Measurements from ENCODE around the gene TRAK1.

TRAK1 gene

DNA sequence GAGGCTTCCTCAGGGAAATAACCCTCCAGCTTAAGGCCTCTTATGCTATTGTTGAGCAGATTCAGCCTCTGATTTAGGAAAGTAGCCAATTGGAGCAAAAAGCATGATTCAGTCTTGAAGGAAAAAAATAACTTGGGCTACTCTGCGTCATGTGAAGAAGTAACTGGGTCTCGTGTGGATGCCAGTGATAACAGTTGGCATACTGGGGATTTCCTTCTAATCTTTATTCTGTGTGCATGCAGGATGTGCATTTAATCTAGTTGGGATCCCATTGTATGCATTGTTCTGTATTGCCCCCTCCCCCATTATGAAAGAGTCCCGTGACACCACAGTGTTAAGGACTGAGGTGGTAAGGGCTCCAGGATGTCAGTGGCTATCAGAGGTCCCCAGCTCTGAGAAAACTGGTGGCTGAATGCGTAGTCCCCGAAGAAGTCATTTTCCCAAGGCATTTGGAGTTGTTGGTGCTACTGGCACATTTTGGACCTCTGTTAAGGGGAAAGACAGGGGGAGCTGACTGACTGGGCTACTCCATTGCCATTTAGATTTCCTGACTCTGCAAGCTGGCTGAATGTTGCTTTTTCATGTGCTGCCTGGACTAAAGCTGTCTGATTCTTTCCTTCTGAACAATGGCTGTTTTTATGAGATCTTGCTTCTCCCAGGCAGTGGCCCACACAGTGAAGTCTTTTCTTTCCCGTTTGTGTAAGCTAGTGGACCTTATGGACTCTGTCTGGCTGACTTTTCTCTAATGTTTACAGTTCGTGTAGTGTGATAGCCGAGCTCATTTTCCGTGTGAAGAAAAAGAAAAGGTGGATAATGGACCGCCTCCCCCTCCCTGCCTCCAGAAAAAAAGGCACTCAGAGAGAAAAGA lies 38.4 kb upstream of the TRAK1 start:
- WGBS (ENCODE audit: extremely low coverage, insufficient coverage, insufficient read length) = no CpG with 5 or more reads among the region's 10 CpGs
- Histone ChIP-seq H2BK12ac (ENCODE audit: low read length) (peak overlapping the region; percentile 32), H3K18ac (ENCODE audit: low read length) (no peak overlapping the region), H3K4me3 (ENCODE audit: low read depth, low read length) (no peak overlapping the region), H3K79me1 (ENCODE audit: low read length) (peaks cover 4% of the 10 kb centered on the region), H4K8ac (ENCODE audit: low read depth, low read length) (no peak overlapping the region), H3K14ac (ENCODE audit: low read length) (peak overlapping the region; percentile 29), H4K12ac (ENCODE audit: low read depth, low read length) (no peak overlapping the region), H3K23ac (ENCODE audit: low read length) (no peak overlapping the region), H2AK5ac (ENCODE audit: low read length) (no peak overlapping the region), H3K4me1 (ENCODE audit: control insufficient read depth in 1 of 2, insufficient read depth in 2 of 2, low read length in 2 of 2) (peaks cover 15 to 25% of the 10 kb centered on the region in 2 experiments), H2AFZ (ENCODE audit: insufficient read depth, low read length, poor library complexity) (no peak overlapping the region), H3K9ac (ENCODE audit: low read length) (no peak overlapping the region), H2BK5ac (ENCODE audit: low read depth, low read length, poor library complexity) (peak overlapping the region; percentile 26), H3K79me2 (ENCODE audit: control insufficient read depth, insufficient read depth, low read length, poor library complexity) (peaks cover 5% of the 10 kb centered on the region), H3K36me3 (ENCODE audit: control insufficient read depth in 1 of 2, insufficient read depth in 2 of 2, low read length in 2 of 2) (peaks cover 0 to 1% of the 10 kb centered on the region in 2 experiments), H3K27ac (ENCODE audit: low read depth, low read length) (peak overlapping the region; percentile 30), H3K4ac (ENCODE audit: low read depth, low read length) (no peak overlapping the region), H2BK120ac (ENCODE audit: insufficient read depth, low read length, poor library complexity) (peak overlapping the region; percentile 39), H3K27me3 (ENCODE audit: insufficient read depth, low read length) (no peaks in the 10 kb centered on the region), H3K9me3 (ENCODE audit: insufficient read depth, low read depth, low read length) (no peaks in the 10 kb centered on the region), H4K91ac (ENCODE audit: low read depth, low read length) (peak overlapping the region; percentile 29), H3K4me2 (ENCODE audit: low read length) (no peak overlapping the region)
- no peak for DNase-seq

DNA sequence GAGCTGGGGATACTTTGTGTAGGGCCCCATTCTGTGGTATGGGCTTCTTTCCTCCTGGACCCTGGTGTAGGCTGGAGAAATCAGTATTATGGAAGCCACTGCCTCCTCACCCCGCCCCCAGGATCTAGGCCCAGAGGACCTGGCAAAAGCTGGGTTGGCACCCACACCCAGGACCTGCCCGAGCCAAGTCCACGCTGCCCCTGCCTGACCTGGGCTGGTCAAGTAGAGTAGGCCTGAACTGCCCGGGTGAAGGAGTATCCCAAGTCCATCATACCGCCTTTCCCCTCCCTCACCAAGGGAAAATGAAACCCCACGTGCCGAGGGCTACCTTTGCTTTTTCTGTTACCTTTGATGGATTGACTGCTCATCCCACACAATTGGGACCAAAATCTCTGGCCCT lies 37.7 kb upstream of the TRAK1 start:
- H2AFZ ChIP-seq (ENCODE audit: insufficient read depth, low read length, poor library complexity) = no peak overlapping the region
- no peaks in the 10 kb centered on the region for H3K27me3 ChIP-seq (ENCODE audit: insufficient read depth, low read length)
- H3K23ac ChIP-seq (ENCODE audit: low read length) = no peak overlapping the region
- peak overlapping the region; percentile 42 for H3K27ac ChIP-seq (ENCODE audit: low read depth, low read length)
- H3K9ac ChIP-seq (ENCODE audit: low read length) = no peak overlapping the region
- no peak overlapping the region for H4K8ac ChIP-seq (ENCODE audit: low read depth, low read length)
- peak overlapping the region; percentile 12 for H3K18ac ChIP-seq (ENCODE audit: low read length)
- H2BK12ac ChIP-seq (ENCODE audit: low read length) = peak overlapping the region; percentile 75
- peak overlapping the region; percentile 77 for H3K4ac ChIP-seq (ENCODE audit: low read depth, low read length)
- H4K12ac ChIP-seq (ENCODE audit: low read depth, low read length) = no peak overlapping the region
- H4K91ac ChIP-seq (ENCODE audit: low read depth, low read length) = peak overlapping the region; percentile 16
- peak overlapping the region; percentile 79 for H2AK5ac ChIP-seq (ENCODE audit: low read length)
- peak overlapping the region; percentile 5 for H3K14ac ChIP-seq (ENCODE audit: low read length)
- no peaks in the 10 kb centered on the region for H3K9me3 ChIP-seq (ENCODE audit: insufficient read depth, low read depth, low read length)
- H3K36me3 ChIP-seq (ENCODE audit: control insufficient read depth in 1 of 2, insufficient read depth in 2 of 2, low read length in 2 of 2) = peaks cover 0 to 3% of the 10 kb centered on the region in 2 experiments
- WGBS (ENCODE audit: extremely low coverage, insufficient coverage, insufficient read length) = no CpG with 5 or more reads among the region's 7 CpGs
- no peak overlapping the region for H3K4me3 ChIP-seq (ENCODE audit: low read depth, low read length)
- peaks cover 5% of the 10 kb centered on the region for H3K79me2 ChIP-seq (ENCODE audit: control insufficient read depth, insufficient read depth, low read length, poor library complexity)
- H2BK120ac ChIP-seq (ENCODE audit: insufficient read depth, low read length, poor library complexity) = no peak overlapping the region
- DNase-seq = no peak
- peak overlapping the region; percentile 0 for H2BK5ac ChIP-seq (ENCODE audit: low read depth, low read length, poor library complexity)
- H3K4me1 ChIP-seq (ENCODE audit: control insufficient read depth in 1 of 2, insufficient read depth in 2 of 2, low read length in 2 of 2) = peaks cover 15 to 25% of the 10 kb centered on the region in 2 experiments
- H3K4me2 ChIP-seq (ENCODE audit: low read length) = no peak overlapping the region
- H3K79me1 ChIP-seq (ENCODE audit: low read length) = peaks cover 4% of the 10 kb centered on the region

DNA sequence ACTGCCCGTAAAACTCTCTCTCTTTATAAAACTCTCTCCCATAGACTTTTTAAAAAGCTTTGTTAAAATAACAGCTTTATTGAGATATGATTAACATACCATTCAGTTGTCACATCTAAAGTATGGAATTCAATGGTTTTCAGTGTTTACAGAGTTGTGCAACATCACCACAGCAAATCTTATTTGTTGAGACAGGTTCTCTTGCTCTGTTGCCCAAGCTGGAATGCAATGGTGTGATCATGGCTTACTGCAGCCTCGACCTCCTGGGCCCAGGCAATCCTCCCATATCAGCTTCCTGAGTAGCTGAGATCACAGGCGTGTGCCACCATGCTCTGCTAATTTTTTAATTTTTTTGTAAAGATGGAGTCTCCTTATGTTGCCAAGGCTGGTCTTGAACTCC lies 35.9 kb upstream of the TRAK1 start:
- peak; percentile 65 to 84 for DNase-seq
- Histone ChIP-seq H2BK120ac (ENCODE audit: insufficient read depth, low read length, poor library complexity) (no peak overlapping the region), H2AK5ac (ENCODE audit: low read length) (no peak overlapping the region), H4K8ac (ENCODE audit: low read depth, low read length) (no peak overlapping the region), H3K36me3 (ENCODE audit: control insufficient read depth in 1 of 2, insufficient read depth in 2 of 2, low read length in 2 of 2) (peaks cover 0 to 3% of the 10 kb centered on the region in 2 experiments), H3K4me2 (ENCODE audit: low read length) (no peak overlapping the region), H3K27me3 (ENCODE audit: insufficient read depth, low read length) (no peaks in the 10 kb centered on the region), H3K14ac (ENCODE audit: low read length) (no peak overlapping the region), H3K9me3 (ENCODE audit: insufficient read depth, low read depth, low read length) (no peaks in the 10 kb centered on the region), H3K27ac (ENCODE audit: low read depth, low read length) (no peak overlapping the region), H3K4me1 (ENCODE audit: control insufficient read depth in 1 of 2, insufficient read depth in 2 of 2, low read length in 2 of 2) (peaks cover 15 to 25% of the 10 kb centered on the region in 2 experiments), H2AFZ (ENCODE audit: insufficient read depth, low read length, poor library complexity) (no peak overlapping the region), H3K79me2 (ENCODE audit: control insufficient read depth, insufficient read depth, low read length, poor library complexity) (peaks cover 5% of the 10 kb centered on the region), H4K12ac (ENCODE audit: low read depth, low read length) (no peak overlapping the region), H3K9ac (ENCODE audit: low read length) (no peak overlapping the region), H2BK12ac (ENCODE audit: low read length) (no peak overlapping the region), H3K4ac (ENCODE audit: low read depth, low read length) (peak overlapping the region; percentile 29), H2BK5ac (ENCODE audit: low read depth, low read length, poor library complexity) (no peak overlapping the region), H3K79me1 (ENCODE audit: low read length) (peaks cover 4% of the 10 kb centered on the region), H4K91ac (ENCODE audit: low read depth, low read length) (no peak overlapping the region), H3K4me3 (ENCODE audit: low read depth, low read length) (no peak overlapping the region), H3K23ac (ENCODE audit: low read length) (no peak overlapping the region), H3K18ac (ENCODE audit: low read length) (no peak overlapping the region)
- no CpG with 5 or more reads among the region's 3 CpGs for WGBS (ENCODE audit: extremely low coverage, insufficient coverage, insufficient read length)

DNA sequence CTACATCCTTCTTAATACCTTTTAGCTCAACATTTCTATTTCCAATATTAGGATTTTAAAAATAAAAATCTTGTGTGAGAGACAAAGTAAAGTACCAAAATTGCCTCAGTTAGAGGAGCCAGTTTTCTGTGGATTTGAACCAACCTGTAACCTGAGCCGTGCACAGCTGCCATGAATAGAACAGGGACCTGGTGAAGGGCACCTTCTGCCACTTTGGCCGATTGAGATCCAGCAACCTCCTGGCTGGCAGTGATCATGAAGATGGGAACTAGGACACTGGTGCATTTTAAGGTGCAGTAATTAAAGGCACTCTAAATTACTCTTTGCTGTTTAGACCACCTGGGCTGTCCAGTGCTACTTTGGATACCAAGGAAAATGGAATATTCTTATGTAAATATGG lies 34.3 kb upstream of the TRAK1 start:
- Histone ChIP-seq H3K4me1 (ENCODE audit: control insufficient read depth in 1 of 2, insufficient read depth in 2 of 2, low read length in 2 of 2) (peaks cover 15 to 21% of the 10 kb centered on the region in 2 experiments), H2BK5ac (ENCODE audit: low read depth, low read length, poor library complexity) (no peak overlapping the region), H2BK120ac (ENCODE audit: insufficient read depth, low read length, poor library complexity) (no peak overlapping the region), H3K23ac (ENCODE audit: low read length) (no peak overlapping the region), H3K4ac (ENCODE audit: low read depth, low read length) (peak overlapping the region; percentile 39), H3K27me3 (ENCODE audit: insufficient read depth, low read length) (no peaks in the 10 kb centered on the region), H3K14ac (ENCODE audit: low read length) (no peak overlapping the region), H3K18ac (ENCODE audit: low read length) (no peak overlapping the region), H3K27ac (ENCODE audit: low read depth, low read length) (no peak overlapping the region), H3K4me3 (ENCODE audit: low read depth, low read length) (no peak overlapping the region), H3K79me2 (ENCODE audit: control insufficient read depth, insufficient read depth, low read length, poor library complexity) (peaks cover 5% of the 10 kb centered on the region), H3K9me3 (ENCODE audit: insufficient read depth, low read depth, low read length) (no peaks in the 10 kb centered on the region), H3K9ac (ENCODE audit: low read length) (no peak overlapping the region), H4K12ac (ENCODE audit: low read depth, low read length) (no peak overlapping the region), H4K8ac (ENCODE audit: low read depth, low read length) (no peak overlapping the region), H2AK5ac (ENCODE audit: low read length) (no peak overlapping the region), H4K91ac (ENCODE audit: low read depth, low read length) (no peak overlapping the region), H3K4me2 (ENCODE audit: low read length) (no peak overlapping the region), H3K36me3 (ENCODE audit: control insufficient read depth in 1 of 2, insufficient read depth in 2 of 2, low read length in 2 of 2) (peaks cover 0 to 3% of the 10 kb centered on the region in 2 experiments), H3K79me1 (ENCODE audit: low read length) (peaks cover 7% of the 10 kb centered on the region), H2BK12ac (ENCODE audit: low read length) (no peak overlapping the region), H2AFZ (ENCODE audit: insufficient read depth, low read length, poor library complexity) (no peak overlapping the region)
- no CpG with 5 or more reads among the region's 2 CpGs for WGBS (ENCODE audit: extremely low coverage, insufficient coverage, insufficient read length)
- no peak for DNase-seq

All from trophoblast cell (in vitro differentiated cells and primary cell).